HCT116 (cell line): ENCODE data around the gene GLCE. TPM values are rescaled to one million over a fixed set of nuclear protein-coding genes. Genes with fewer than 3 reads are reported as not detected.

Experiments used
- ATAC-seq: fragments of 200-7000 bp; cut with Tn5 transposase; 2 replicates; pipeline ENCODE4 v1.9.1; 2020; ENCODE audit warnings: mild to moderate bottlenecking, moderate library complexity
- BruUV-seq: library from RNA; stranded (reverse); fragments of 400-500 nt; replicated peaks from 2 replicates; lab custom pipeline; 2021; lab: Mats Ljungman, UMichigan
- CTCF ChIA-PET: fragments of 300-600 bp; sonication (Branson Sonifier 250); formaldehyde crosslinking; loops from one replicate; lab custom pipeline; 2021; ENCODE audit warnings: antibody characterized with exemption; lab: Charles Lee
- POLR2A ChIA-PET: fragments of 300-600, 350-600 bp; sonication (Branson Sonifier 250); formaldehyde crosslinking; loops from one replicate; lab custom pipeline; 2021; ENCODE audit warnings: antibody characterized with exemption; lab: Charles Lee
- RAD21 ChIA-PET, 2 experiments: fragments of 300-600 bp; sonication (Branson Sonifier 250); formaldehyde crosslinking; loops; one replicate each; lab custom pipeline; 2023; ENCODE audit warnings: low total read pairs in 2 of 2; ENCODE audit not compliant: uncharacterized antibody in 2 of 2, unreplicated experiment in 2 of 2, low non-redundant PET in 1 of 2; lab: Charles Lee
- DNase-seq: peaks from one replicate; pipeline ENCODE4 v3.0.0-alpha.2; 2010; ENCODE audit warnings: low read depth, low spot score
- H2AFZ ChIP-seq: fragments of 200-600 bp; shearing (Covaris generic), sonication (generic); 2 replicates; pipeline ENCODE4 v1.6.1; 2017; ENCODE audit warnings: low read depth, mixed run types, mixed read lengths, antibody characterized with exemption, low read length; ENCODE audit not compliant: poor library complexity, severe bottlenecking
- H3K27ac ChIP-seq: 2 replicates; pipeline ENCODE4 v1.5.1; 2012; ENCODE audit warnings: low read depth, low read length
- H3K27me3 ChIP-seq: fragments of 200-600 bp; sonication (generic); 2 replicates; pipeline ENCODE4 v1.6.1; 2016; ENCODE audit warnings: mixed run types, low read length, mixed read lengths; ENCODE audit not compliant: insufficient read depth
- H3K36me3 ChIP-seq, 2 experiments: fragments of 200-500 bp in 1 of 2; fragments of 200-600 bp in 1 of 2; sonication (Bioruptor generic) in 1 of 2; sonication (generic) in 1 of 2; 2 replicates each; pipeline versions ENCODE4 v1.5.1 to v1.6.1; 2014 to 2016; ENCODE audit warnings: low read length in 2 of 2, inconsistent platforms in 1 of 2, mixed read lengths in 1 of 2, mixed run types in 1 of 2; ENCODE audit not compliant: insufficient read depth in 2 of 2, control insufficient read depth in 1 of 2
- H3K4me1 ChIP-seq, 2 experiments: fragments of 200-600 bp in 1 of 2; sonication (generic) in 1 of 2; 2 replicates each; pipeline versions ENCODE4 v1.5.1 to v1.6.1; 2012 to 2017; ENCODE audit warnings: low read length in 2 of 2, inconsistent platforms in 1 of 2, mild to moderate bottlenecking in 1 of 2, mixed read lengths in 1 of 2, mixed run types in 1 of 2, moderate library complexity in 1 of 2; ENCODE audit not compliant: insufficient read depth in 2 of 2, control insufficient read depth in 1 of 2
- H3K4me2 ChIP-seq: fragments of 200-600 bp; sonication (generic); 2 replicates; pipeline ENCODE4 v1.6.1; 2017; ENCODE audit warnings: mixed run types, low read length, mixed read lengths
- H3K4me3 ChIP-seq, 2 experiments: fragments of 200-600 bp in 1 of 2; sonication (generic) in 1 of 2; replicated peaks in 1 of 2; 2 replicates each; pipeline ENCODE4 v1.5.1; 2011 to 2016; ENCODE audit warnings: low read length in 2 of 2, control low read depth in 1 of 2, low read depth in 1 of 2, mild to moderate bottlenecking in 1 of 2, mixed read lengths in 1 of 2, mixed run types in 1 of 2
- H3K79me2 ChIP-seq: fragments of 200-600 bp; sonication (generic); 2 replicates; pipeline ENCODE4 v1.6.1; 2017; ENCODE audit warnings: mild to moderate bottlenecking, mixed run types, low read length, moderate library complexity, mixed read lengths; ENCODE audit not compliant: insufficient read depth
- H3K9ac ChIP-seq: fragments of 200-600 bp; sonication (generic); 2 replicates; pipeline ENCODE4 v1.6.1; 2016; ENCODE audit warnings: low read length, mixed read lengths
- H3K9me2 ChIP-seq: fragments of 200-600 bp; sonication (generic), shearing (Covaris generic); 2 replicates; pipeline ENCODE4 v1.6.1; 2017; ENCODE audit warnings: mixed run types, mild to moderate bottlenecking, moderate library complexity; ENCODE audit not compliant: insufficient read depth
- H3K9me3 ChIP-seq, 2 experiments: fragments of 200-500 bp in 1 of 2; fragments of 200-600 bp in 1 of 2; sonication (Bioruptor generic) in 1 of 2; sonication (generic) in 1 of 2; 2 replicates each; pipeline ENCODE4 v1.6.1; 2014 to 2017; ENCODE audit warnings: low read length in 2 of 2, mixed read lengths in 2 of 2, inconsistent platforms in 1 of 2, low read depth in 1 of 2, mild to moderate bottlenecking in 1 of 2, mixed run types in 1 of 2, moderate library complexity in 1 of 2; ENCODE audit not compliant: control insufficient read depth in 1 of 2, insufficient read depth in 1 of 2
- H4K20me1 ChIP-seq: fragments of 200-600 bp; sonication (generic), shearing (Covaris generic); 2 replicates; pipeline ENCODE4 v1.6.1; 2017; ENCODE audit warnings: mixed run types, mild to moderate bottlenecking, moderate library complexity; ENCODE audit not compliant: insufficient read depth
- CBX3 ChIP-seq: IDR thresholded peaks from 2 replicates; pipeline ENCODE4 v1.6.1; 2012; ENCODE audit warnings: low read depth
- ELF1 ChIP-seq: IDR thresholded peaks from 2 replicates; pipeline ENCODE4 v1.6.1; 2012; ENCODE audit warnings: low read depth, borderline replicate concordance
- RAD21 ChIP-seq: IDR thresholded peaks from 2 replicates; pipeline ENCODE4 v1.6.1; 2012; ENCODE audit warnings: low read depth, mild to moderate bottlenecking
- REST ChIP-seq: IDR thresholded peaks from 2 replicates; pipeline ENCODE4 v1.6.1; 2012; ENCODE audit warnings: low read depth
- SIN3A ChIP-seq: IDR thresholded peaks from 2 replicates; pipeline ENCODE4 v1.6.1; 2012; ENCODE audit warnings: low read depth
- YY1 ChIP-seq: IDR thresholded peaks from 2 replicates; pipeline ENCODE4 v1.6.1; 2011; ENCODE audit warnings: low read length, low read depth, moderate library complexity, mild to moderate bottlenecking; ENCODE audit not compliant: insufficient replicate concordance; ENCODE audit errors: extremely low read depth
- ZFX ChIP-seq: fragments of 450-650 bp; IDR thresholded peaks from 2 replicates; pipeline ENCODE4 v1.6.1; 2017
- intact Hi-C: fragments of 100-400 bp; cut with micrococcal nuclease; formaldehyde crosslinking; loops from 2 replicates; pipeline ENCODE4 v1.10.0; 2022
- total RNA-seq: library from RNA; stranded (reverse); gene quantifications from one replicate; pipeline ENCODE4 v1.2.1, GENCODE V29; 2021; ENCODE audit not compliant: unreplicated experiment
- TF ChIP-seq, protein P1 (sequence below): IDR thresholded peaks from 2 replicates; pipeline ENCODE4 v1.6.1; 2011; ENCODE audit warnings: mild to moderate bottlenecking, low read length, moderate library complexity; ENCODE audit not compliant: insufficient replicate concordance; ENCODE audit errors: extremely low read depth
- TF ChIP-seq, protein P2 (sequence below): IDR thresholded peaks from 2 replicates; pipeline ENCODE4 v1.6.1; 2012
- TF ChIP-seq, protein P3 (sequence below), 3 experiments: fragments of 200-600 bp in 1 of 3; sonication (generic) in 1 of 3; IDR thresholded peaks in 2 of 3; conservative IDR thresholded peaks in 1 of 3; 2 replicates each; pipeline ENCODE4 v1.5.1; 2012 to 2017; ENCODE audit warnings: low read depth in 2 of 3, low read length in 2 of 3, antibody characterized with exemption in 1 of 3, borderline replicate concordance in 1 of 3, control low read depth in 1 of 3, mild to moderate bottlenecking in 1 of 3, mixed read lengths in 1 of 3, mixed run types in 1 of 3, moderate library complexity in 1 of 3; ENCODE audit not compliant: insufficient read depth in 1 of 3

The GLCE gene
- total RNA-seq, 1 experiment from 2014 or later = 22.2 TPM

GRCh38 chr15:69315402-69316110, 155.1 kb downstream of the GLCE start:
- no peaks in the 10 kb centered on the region for H4K20me1 ChIP-seq
- ChIA-PET RAD21 (no interaction called here), POLR2A (no interaction called here), CTCF (no interaction called here)
- H3K36me3 ChIP-seq = no peaks in the 10 kb centered on the region
- no peak overlapping the region for H2AFZ ChIP-seq
- H3K4me2 ChIP-seq = no peak overlapping the region
- no peaks in the 10 kb centered on the region for H3K9me3 ChIP-seq
- no peaks in the 10 kb centered on the region for H3K27me3 ChIP-seq
- intact Hi-C loops = no loop called here
- ATAC-seq (no peak), DNase-seq (no peak)
- no peak overlapping the region for H3K27ac ChIP-seq
- TF ChIP-seq YY1 = no peak
- no peak for TF ChIP-seq CBX3
- TF ChIP-seq ZFX = no peak
- TF ChIP-seq, protein P1, sequence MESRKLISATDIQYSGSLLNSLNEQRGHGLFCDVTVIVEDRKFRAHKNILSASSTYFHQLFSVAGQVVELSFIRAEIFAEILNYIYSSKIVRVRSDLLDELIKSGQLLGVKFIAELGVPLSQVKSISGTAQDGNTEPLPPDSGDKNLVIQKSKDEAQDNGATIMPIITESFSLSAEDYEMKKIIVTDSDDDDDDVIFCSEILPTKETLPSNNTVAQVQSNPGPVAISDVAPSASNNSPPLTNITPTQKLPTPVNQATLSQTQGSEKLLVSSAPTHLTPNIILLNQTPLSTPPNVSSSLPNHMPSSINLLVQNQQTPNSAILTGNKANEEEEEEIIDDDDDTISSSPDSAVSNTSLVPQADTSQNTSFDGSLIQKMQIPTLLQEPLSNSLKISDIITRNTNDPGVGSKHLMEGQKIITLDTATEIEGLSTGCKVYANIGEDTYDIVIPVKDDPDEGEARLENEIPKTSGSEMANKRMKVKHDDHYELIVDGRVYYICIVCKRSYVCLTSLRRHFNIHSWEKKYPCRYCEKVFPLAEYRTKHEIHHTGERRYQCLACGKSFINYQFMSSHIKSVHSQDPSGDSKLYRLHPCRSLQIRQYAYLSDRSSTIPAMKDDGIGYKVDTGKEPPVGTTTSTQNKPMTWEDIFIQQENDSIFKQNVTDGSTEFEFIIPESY = no peak
- TF ChIP-seq, protein P2, sequence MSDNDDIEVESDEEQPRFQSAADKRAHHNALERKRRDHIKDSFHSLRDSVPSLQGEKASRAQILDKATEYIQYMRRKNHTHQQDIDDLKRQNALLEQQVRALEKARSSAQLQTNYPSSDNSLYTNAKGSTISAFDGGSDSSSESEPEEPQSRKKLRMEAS = no peak
- TF ChIP-seq REST = no peak
- TF ChIP-seq, protein P3, sequence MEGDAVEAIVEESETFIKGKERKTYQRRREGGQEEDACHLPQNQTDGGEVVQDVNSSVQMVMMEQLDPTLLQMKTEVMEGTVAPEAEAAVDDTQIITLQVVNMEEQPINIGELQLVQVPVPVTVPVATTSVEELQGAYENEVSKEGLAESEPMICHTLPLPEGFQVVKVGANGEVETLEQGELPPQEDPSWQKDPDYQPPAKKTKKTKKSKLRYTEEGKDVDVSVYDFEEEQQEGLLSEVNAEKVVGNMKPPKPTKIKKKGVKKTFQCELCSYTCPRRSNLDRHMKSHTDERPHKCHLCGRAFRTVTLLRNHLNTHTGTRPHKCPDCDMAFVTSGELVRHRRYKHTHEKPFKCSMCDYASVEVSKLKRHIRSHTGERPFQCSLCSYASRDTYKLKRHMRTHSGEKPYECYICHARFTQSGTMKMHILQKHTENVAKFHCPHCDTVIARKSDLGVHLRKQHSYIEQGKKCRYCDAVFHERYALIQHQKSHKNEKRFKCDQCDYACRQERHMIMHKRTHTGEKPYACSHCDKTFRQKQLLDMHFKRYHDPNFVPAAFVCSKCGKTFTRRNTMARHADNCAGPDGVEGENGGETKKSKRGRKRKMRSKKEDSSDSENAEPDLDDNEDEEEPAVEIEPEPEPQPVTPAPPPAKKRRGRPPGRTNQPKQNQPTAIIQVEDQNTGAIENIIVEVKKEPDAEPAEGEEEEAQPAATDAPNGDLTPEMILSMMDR (IDR thresholded peaks at IDR 0.05 in 2 of 3, conservative IDR thresholded peaks at IDR 0.05 in 1 of 3; ENCODE audit: borderline replicate concordance in 1 of 3, insufficient read depth in 1 of 3, low read depth in 2 of 3, low read length in 2 of 3) = no peak
- no peak for TF ChIP-seq RAD21
- no peak for TF ChIP-seq ELF1
- TF ChIP-seq SIN3A = no peak
- no peak overlapping the region for H3K9ac ChIP-seq
- peaks cover 0 to 8% of the 10 kb centered on the region in 2 experiments; a peak in 1 of 4 replicates for H3K4me1 ChIP-seq
- BruUV-seq = no TSS peak
- H3K9me2 ChIP-seq = no peaks in the 10 kb centered on the region
- H3K79me2 ChIP-seq = peaks cover 3% of the 10 kb centered on the region
- no peak overlapping the region for H3K4me3 ChIP-seq
